ENCODE data around the gene BRSK1. TPM values are rescaled to one million over a fixed set of nuclear protein-coding genes. Genes with fewer than 3 reads are reported as not detected.

The BRSK1 gene
- total and polyA plus RNA-seq, 2 of the 13 experiments (the other 11 are each of a cell fraction or from before 2014, with no cell fraction given), result 0.18 to 1.2 TPM

DNA sequence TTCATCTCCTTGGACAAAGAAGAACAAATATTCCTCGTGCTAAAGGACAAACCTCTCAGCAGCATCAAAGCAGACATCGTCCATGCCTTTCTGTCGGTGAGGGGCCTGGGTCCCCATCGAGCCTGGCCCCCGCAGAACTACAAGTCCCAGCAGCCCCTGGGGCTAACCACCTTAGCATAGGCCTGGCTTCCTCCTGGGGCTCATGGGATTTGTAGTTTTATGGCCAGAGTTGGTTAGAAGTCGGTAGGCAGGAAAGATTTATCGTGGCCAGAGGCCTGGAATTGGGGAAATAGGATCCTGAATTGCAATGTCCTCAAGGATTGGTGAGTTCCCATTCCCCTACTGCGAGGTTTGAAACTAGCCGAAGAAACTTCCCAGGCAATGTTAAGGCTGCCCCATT is 21.7 kb downstream of the BRSK1 start (continued):
- no peak for TF ChIP-seq SMARCC2 (IDR thresholded peaks at IDR 0.05)
- TF ChIP-seq, protein P1, sequence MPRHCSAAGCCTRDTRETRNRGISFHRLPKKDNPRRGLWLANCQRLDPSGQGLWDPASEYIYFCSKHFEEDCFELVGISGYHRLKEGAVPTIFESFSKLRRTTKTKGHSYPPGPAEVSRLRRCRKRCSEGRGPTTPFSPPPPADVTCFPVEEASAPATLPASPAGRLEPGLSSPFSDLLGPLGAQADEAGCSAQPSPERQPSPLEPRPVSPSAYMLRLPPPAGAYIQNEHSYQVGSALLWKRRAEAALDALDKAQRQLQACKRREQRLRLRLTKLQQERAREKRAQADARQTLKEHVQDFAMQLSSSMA (CRISPR knock-in tag; IDR thresholded peaks at IDR 0.05), result no peak
- TF ChIP-seq GABPA (IDR thresholded peaks at IDR 0.05; ENCODE audit: low read depth, low read length), result peak; percentile 51
- peak; percentile 86 for TF ChIP-seq GABPA (CRISPR knock-in tag; IDR thresholded peaks at IDR 0.05; ENCODE audit: low read depth)
- TF ChIP-seq, protein P2, sequence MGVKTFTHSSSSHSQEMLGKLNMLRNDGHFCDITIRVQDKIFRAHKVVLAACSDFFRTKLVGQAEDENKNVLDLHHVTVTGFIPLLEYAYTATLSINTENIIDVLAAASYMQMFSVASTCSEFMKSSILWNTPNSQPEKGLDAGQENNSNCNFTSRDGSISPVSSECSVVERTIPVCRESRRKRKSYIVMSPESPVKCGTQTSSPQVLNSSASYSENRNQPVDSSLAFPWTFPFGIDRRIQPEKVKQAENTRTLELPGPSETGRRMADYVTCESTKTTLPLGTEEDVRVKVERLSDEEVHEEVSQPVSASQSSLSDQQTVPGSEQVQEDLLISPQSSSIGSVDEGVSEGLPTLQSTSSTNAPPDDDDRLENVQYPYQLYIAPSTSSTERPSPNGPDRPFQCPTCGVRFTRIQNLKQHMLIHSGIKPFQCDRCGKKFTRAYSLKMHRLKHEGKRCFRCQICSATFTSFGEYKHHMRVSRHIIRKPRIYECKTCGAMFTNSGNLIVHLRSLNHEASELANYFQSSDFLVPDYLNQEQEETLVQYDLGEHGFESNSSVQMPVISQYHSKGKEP (CRISPR knock-in tag; IDR thresholded peaks at IDR 0.05), result no peak
- TF ChIP-seq WIZ (CRISPR knock-in tag; IDR thresholded peaks at IDR 0.05), result no peak
- TF ChIP-seq CBX2 (IDR thresholded peaks at IDR 0.05; ENCODE audit: low read depth, low read length), result no peak
- no peak for TF ChIP-seq CBX2 (CRISPR knock-in tag; IDR thresholded peaks at IDR 0.05; ENCODE audit: low read depth)
- TF ChIP-seq ZNF33A (CRISPR knock-in tag; IDR thresholded peaks at IDR 0.05; ENCODE audit: borderline replicate concordance), result no peak
- TF ChIP-seq NKX3-1 (CRISPR knock-in tag; IDR thresholded peaks at IDR 0.05), result no peak
- TF ChIP-seq, protein P3, sequence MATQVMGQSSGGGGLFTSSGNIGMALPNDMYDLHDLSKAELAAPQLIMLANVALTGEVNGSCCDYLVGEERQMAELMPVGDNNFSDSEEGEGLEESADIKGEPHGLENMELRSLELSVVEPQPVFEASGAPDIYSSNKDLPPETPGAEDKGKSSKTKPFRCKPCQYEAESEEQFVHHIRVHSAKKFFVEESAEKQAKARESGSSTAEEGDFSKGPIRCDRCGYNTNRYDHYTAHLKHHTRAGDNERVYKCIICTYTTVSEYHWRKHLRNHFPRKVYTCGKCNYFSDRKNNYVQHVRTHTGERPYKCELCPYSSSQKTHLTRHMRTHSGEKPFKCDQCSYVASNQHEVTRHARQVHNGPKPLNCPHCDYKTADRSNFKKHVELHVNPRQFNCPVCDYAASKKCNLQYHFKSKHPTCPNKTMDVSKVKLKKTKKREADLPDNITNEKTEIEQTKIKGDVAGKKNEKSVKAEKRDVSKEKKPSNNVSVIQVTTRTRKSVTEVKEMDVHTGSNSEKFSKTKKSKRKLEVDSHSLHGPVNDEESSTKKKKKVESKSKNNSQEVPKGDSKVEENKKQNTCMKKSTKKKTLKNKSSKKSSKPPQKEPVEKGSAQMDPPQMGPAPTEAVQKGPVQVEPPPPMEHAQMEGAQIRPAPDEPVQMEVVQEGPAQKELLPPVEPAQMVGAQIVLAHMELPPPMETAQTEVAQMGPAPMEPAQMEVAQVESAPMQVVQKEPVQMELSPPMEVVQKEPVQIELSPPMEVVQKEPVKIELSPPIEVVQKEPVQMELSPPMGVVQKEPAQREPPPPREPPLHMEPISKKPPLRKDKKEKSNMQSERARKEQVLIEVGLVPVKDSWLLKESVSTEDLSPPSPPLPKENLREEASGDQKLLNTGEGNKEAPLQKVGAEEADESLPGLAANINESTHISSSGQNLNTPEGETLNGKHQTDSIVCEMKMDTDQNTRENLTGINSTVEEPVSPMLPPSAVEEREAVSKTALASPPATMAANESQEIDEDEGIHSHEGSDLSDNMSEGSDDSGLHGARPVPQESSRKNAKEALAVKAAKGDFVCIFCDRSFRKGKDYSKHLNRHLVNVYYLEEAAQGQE (IDR thresholded peaks at IDR 0.05; ENCODE audit: borderline replicate concordance in 1 of 2, low read depth in 1 of 2, low read length in 2 of 2), result no peak
- no peak for TF ChIP-seq ZNF746 (CRISPR knock-in tag; IDR thresholded peaks at IDR 0.05)
- TF ChIP-seq ZNF260 (CRISPR knock-in tag; IDR thresholded peaks at IDR 0.05; ENCODE audit: borderline replicate concordance, low read depth), result no peak
- no peak for TF ChIP-seq ERF (CRISPR knock-in tag; IDR thresholded peaks at IDR 0.05)
- TF ChIP-seq NFE2 (CRISPR knock-in tag; IDR thresholded peaks at IDR 0.05), result no peak
- no peak for TF ChIP-seq ZNF160 (CRISPR knock-in tag; IDR thresholded peaks at IDR 0.05)
- peak; percentile 93 for TF ChIP-seq HCFC1 (IDR thresholded peaks at IDR 0.05; ENCODE audit: low read depth, low read length)
- peak; percentile 31; the same call in 1 of the 2 replicates for TF ChIP-seq ZFX (CRISPR knock-in tag; IDR thresholded peaks at IDR 0.05; ENCODE audit: low read depth)
- TF ChIP-seq, protein P4, sequence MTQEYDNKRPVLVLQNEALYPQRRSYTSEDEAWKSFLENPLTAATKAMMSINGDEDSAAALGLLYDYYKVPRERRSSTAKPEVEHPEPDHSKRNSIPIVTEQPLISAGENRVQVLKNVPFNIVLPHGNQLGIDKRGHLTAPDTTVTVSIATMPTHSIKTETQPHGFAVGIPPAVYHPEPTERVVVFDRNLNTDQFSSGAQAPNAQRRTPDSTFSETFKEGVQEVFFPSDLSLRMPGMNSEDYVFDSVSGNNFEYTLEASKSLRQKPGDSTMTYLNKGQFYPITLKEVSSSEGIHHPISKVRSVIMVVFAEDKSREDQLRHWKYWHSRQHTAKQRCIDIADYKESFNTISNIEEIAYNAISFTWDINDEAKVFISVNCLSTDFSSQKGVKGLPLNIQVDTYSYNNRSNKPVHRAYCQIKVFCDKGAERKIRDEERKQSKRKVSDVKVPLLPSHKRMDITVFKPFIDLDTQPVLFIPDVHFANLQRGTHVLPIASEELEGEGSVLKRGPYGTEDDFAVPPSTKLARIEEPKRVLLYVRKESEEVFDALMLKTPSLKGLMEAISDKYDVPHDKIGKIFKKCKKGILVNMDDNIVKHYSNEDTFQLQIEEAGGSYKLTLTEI (CRISPR knock-in tag; conservative IDR thresholded peaks at IDR 0.05), result no peak
- peak; percentile 97 for TF ChIP-seq ZNF143 (CRISPR knock-in tag; IDR thresholded peaks at IDR 0.05)
- no peak for TF ChIP-seq SP5 (CRISPR knock-in tag; IDR thresholded peaks at IDR 0.05; ENCODE audit: borderline replicate concordance, low read depth)
- TF ChIP-seq ZNF614 (CRISPR knock-in tag; IDR thresholded peaks at IDR 0.05; ENCODE audit: borderline replicate concordance), result no peak
- TF ChIP-seq, protein P5, sequence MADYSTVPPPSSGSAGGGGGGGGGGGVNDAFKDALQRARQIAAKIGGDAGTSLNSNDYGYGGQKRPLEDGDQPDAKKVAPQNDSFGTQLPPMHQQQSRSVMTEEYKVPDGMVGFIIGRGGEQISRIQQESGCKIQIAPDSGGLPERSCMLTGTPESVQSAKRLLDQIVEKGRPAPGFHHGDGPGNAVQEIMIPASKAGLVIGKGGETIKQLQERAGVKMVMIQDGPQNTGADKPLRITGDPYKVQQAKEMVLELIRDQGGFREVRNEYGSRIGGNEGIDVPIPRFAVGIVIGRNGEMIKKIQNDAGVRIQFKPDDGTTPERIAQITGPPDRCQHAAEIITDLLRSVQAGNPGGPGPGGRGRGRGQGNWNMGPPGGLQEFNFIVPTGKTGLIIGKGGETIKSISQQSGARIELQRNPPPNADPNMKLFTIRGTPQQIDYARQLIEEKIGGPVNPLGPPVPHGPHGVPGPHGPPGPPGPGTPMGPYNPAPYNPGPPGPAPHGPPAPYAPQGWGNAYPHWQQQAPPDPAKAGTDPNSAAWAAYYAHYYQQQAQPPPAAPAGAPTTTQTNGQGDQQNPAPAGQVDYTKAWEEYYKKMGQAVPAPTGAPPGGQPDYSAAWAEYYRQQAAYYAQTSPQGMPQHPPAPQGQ (CRISPR knock-in tag; IDR thresholded peaks at IDR 0.05; ENCODE audit: borderline replicate concordance), result no peak
